ENCODE results near the gene MYD88. TPM values are rescaled to one million over a fixed set of nuclear protein-coding genes. Genes with fewer than 3 reads are reported as not detected.
A peak's percentile ranks its signal among the peaks of the same experiment; 100 is the strongest.

MYD88 gene
- total and polyA plus RNA-seq, 9 of the 15 experiments (the other 6 are each of a cell fraction or from before 2014, with no cell fraction given): 3.2 to 47.3 (median 27.6) TPM

- TF ChIP-seq NR0B1 (IDR thresholded peaks at IDR 0.05; ENCODE audit: partially characterized antibody): no peak
- TF ChIP-seq, protein P1, sequence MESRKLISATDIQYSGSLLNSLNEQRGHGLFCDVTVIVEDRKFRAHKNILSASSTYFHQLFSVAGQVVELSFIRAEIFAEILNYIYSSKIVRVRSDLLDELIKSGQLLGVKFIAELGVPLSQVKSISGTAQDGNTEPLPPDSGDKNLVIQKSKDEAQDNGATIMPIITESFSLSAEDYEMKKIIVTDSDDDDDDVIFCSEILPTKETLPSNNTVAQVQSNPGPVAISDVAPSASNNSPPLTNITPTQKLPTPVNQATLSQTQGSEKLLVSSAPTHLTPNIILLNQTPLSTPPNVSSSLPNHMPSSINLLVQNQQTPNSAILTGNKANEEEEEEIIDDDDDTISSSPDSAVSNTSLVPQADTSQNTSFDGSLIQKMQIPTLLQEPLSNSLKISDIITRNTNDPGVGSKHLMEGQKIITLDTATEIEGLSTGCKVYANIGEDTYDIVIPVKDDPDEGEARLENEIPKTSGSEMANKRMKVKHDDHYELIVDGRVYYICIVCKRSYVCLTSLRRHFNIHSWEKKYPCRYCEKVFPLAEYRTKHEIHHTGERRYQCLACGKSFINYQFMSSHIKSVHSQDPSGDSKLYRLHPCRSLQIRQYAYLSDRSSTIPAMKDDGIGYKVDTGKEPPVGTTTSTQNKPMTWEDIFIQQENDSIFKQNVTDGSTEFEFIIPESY (CRISPR knock-in tag; IDR thresholded peaks at IDR 0.05): no peak
- TF ChIP-seq RNF219 (CRISPR knock-in tag; IDR thresholded peaks at IDR 0.05): no peak
- TF ChIP-seq DPF2 (IDR thresholded peaks at IDR 0.05): no peak
- no peak for TF ChIP-seq HDAC3 (IDR thresholded peaks at IDR 0.05; ENCODE audit: borderline replicate concordance, partially characterized antibody)
- no peak for TF ChIP-seq BRCA1 (IDR thresholded peaks at IDR 0.05)
- no peak for TF ChIP-seq BRCA1 (CRISPR knock-in tag; IDR thresholded peaks at IDR 0.05)
- peak; percentile 69 for TF ChIP-seq ZNF316 (IDR thresholded peaks at IDR 0.05)
- TF ChIP-seq KAT8 (IDR thresholded peaks at IDR 0.05; ENCODE audit: low read depth): no peak
- TF ChIP-seq RFX1 (IDR thresholded peaks at IDR 0.05): no peak
- TF ChIP-seq CBX5 (IDR thresholded peaks at IDR 0.05; ENCODE audit: borderline replicate concordance, low read depth): no peak
- TF ChIP-seq GTF2A2 (tag; IDR thresholded peaks at IDR 0.05): no peak
- no peak for TF ChIP-seq ZNF197 (CRISPR knock-in tag; IDR thresholded peaks at IDR 0.05; ENCODE audit: low read depth)
- TF ChIP-seq, protein P2, sequence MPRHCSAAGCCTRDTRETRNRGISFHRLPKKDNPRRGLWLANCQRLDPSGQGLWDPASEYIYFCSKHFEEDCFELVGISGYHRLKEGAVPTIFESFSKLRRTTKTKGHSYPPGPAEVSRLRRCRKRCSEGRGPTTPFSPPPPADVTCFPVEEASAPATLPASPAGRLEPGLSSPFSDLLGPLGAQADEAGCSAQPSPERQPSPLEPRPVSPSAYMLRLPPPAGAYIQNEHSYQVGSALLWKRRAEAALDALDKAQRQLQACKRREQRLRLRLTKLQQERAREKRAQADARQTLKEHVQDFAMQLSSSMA (CRISPR knock-in tag; IDR thresholded peaks at IDR 0.05): no peak
- no peak for TF ChIP-seq FOXK2 (conservative IDR thresholded peaks at IDR 0.05 in 1 of 2, IDR thresholded peaks at IDR 0.05 in 1 of 2; ENCODE audit: low read depth in 2 of 2)
- no peak for TF ChIP-seq RBFOX2 (IDR thresholded peaks at IDR 0.05; ENCODE audit: low read depth, low read length)
- TF ChIP-seq TEAD1 (CRISPR knock-in tag; IDR thresholded peaks at IDR 0.05): no peak
- peak; percentile 46; the same call in 1 of the 2 replicates for TF ChIP-seq MAFK (IDR thresholded peaks at IDR 0.05; ENCODE audit: low read length)
These were observed 48.0 kb upstream of the MYD88 start (continued) for GRCh38 chr3:38090453-38090852.
